HepG2 (cell line): ENCODE measurements around the gene PLEKHG2. TPM values are rescaled to one million over a fixed set of nuclear protein-coding genes. Genes with fewer than 3 reads are reported as not detected.

Experiments used
- AKAP8 ChIP-seq: sonication (generic); formaldehyde crosslinking; IDR thresholded peaks from 2 replicates; pipeline ENCODE4 v1.5.1; 2020; ENCODE audit warnings: mild to moderate bottlenecking, missing genetic modification reagents
- NRL ChIP-seq: sonication (generic); formaldehyde crosslinking; IDR thresholded peaks from 2 replicates; pipeline ENCODE4 v1.5.0; 2020; ENCODE audit warnings: missing genetic modification reagents, mild to moderate bottlenecking, moderate library complexity, borderline replicate concordance
- RBFOX2 ChIP-seq: fragments of 200-400 bp; formaldehyde crosslinking; IDR thresholded peaks from 2 replicates; pipeline ENCODE4 v1.6.1; 2017; ENCODE audit warnings: low read depth, mild to moderate bottlenecking, low read length
- SMAD1 ChIP-seq: sonication (generic); formaldehyde crosslinking; IDR thresholded peaks from 2 replicates; pipeline ENCODE4 v1.4.0; 2020; ENCODE audit warnings: missing genetic modification reagents, low read depth, mild to moderate bottlenecking, borderline replicate concordance
- ZNF550 ChIP-seq: sonication (generic); formaldehyde crosslinking; IDR thresholded peaks from 2 replicates; pipeline ENCODE4 v1.4.0; 2020; ENCODE audit warnings: mild to moderate bottlenecking, missing genetic modification reagents, borderline replicate concordance
- polyA plus RNA-seq, 8 experiments: library from polyadenylated mRNA; depleted of rRNA in 3 of 8; stranded (reverse) in 7 of 8; unstranded in 1 of 8; fragments of >200 nt; fragmentation: Illumina TruSeq in 4 of 8; extraction: Trizol in 4 of 8; gene quantifications; 2 replicates each; pipeline versions ENCODE4 v1.2.1 to v1.2.3, GENCODE V29; 2011 to 2016; ENCODE audit warnings: low read depth in 4 of 8, missing spikeins in 1 of 8, mixed read lengths in 1 of 8; ENCODE audit not compliant: insufficient read depth in 1 of 8
- total RNA-seq, 5 experiments: library from RNA; depleted of rRNA; stranded (reverse); fragments of >200 nt; fragmentation: Illumina TruSeq; extraction: Trizol; gene quantifications; 2 replicates each; pipeline ENCODE4 v1.2.3, GENCODE V29; 2016; ENCODE audit warnings: low read depth in 1 of 5
- TF ChIP-seq, protein P1 (sequence below), 2 experiments: sonication (generic) in 1 of 2; formaldehyde crosslinking in 1 of 2; IDR thresholded peaks; 2 replicates each; pipeline versions ENCODE4 v1.6.1 to v1.9.0; 2014 to 2022; ENCODE audit warnings: antibody characterized with exemption in 1 of 2, borderline replicate concordance in 1 of 2, inconsistent platforms in 1 of 2, low read depth in 1 of 2, missing genetic modification reagents in 1 of 2
- TF ChIP-seq, protein P2 (sequence below): sonication (generic); formaldehyde crosslinking; IDR thresholded peaks from 2 replicates; pipeline ENCODE4 v1.4.0; 2020; ENCODE audit warnings: missing genetic modification reagents, borderline replicate concordance
- TF ChIP-seq, protein P3 (sequence below): IDR thresholded peaks from 2 replicates; pipeline ENCODE4 v1.6.1; 2016; ENCODE audit warnings: mild to moderate bottlenecking
- TF ChIP-seq, protein P4 (sequence below): sonication (generic); formaldehyde crosslinking; IDR thresholded peaks from 2 replicates; pipeline ENCODE4 v1.4.0; 2020; ENCODE audit warnings: mild to moderate bottlenecking, missing genetic modification reagents
- TF ChIP-seq, protein P5 (sequence below): sonication (generic); formaldehyde crosslinking; IDR thresholded peaks from 2 replicates; pipeline ENCODE4; 2020; ENCODE audit warnings: missing genetic modification reagents, mild to moderate bottlenecking, borderline replicate concordance
- TF ChIP-seq, protein P6 (sequence below): sonication (generic); formaldehyde crosslinking; IDR thresholded peaks from 2 replicates; pipeline ENCODE4 v1.5.0; 2020; ENCODE audit warnings: missing genetic modification reagents

Gene PLEKHG2
- total and polyA plus RNA-seq, 2 of the 13 experiments (the other 11 are each of a cell fraction or from before 2014, with no cell fraction given), result 3.6 to 6.8 TPM

DNA sequence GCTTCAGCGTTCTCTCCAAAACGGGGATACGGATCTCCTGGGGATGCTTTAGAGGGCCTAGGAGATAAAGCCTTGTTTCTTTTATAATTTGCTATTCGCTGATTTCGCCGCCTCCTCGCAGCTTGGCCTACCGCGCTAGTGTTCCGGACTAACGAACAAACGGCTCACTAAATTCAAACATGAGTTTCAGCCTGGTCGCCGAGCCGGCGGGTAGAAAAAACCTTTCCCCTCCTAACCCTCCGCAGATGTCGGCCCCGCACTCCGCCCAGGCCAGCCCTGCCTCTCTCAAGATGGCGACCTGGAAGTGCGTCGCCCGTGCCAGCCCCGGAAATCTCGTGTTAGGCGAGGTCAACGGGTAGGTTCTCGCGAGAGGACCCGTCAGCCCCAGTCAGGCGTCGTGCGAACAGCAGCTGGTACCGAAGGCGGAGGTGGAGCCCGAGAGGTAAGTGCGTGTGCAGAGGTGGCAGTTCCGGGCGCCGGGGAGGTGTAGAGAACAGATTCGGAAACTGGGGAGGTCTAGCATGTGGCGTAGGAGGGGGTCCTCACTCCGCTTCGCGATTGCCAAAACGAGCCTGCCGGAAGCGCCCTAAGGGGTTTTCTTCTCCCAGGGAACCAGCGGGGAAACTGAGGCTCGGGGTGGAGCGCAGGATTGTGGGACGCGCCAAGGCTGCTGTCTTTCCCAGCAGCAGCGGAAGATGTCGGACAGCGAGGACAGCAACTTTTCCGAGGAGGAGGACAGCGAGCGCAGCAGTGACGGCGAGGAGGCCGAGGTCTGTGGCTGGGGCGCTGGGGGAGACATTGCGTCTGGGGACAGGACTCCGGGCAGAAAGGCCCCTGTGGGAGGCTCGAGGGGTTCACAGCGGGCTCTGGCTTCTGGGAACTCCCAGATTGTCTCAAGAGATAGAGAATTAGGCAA, 33.0 kb downstream of the PLEKHG2 start, which contains the start of gene SUPT5H (continued):
- TF ChIP-seq, protein P1, sequence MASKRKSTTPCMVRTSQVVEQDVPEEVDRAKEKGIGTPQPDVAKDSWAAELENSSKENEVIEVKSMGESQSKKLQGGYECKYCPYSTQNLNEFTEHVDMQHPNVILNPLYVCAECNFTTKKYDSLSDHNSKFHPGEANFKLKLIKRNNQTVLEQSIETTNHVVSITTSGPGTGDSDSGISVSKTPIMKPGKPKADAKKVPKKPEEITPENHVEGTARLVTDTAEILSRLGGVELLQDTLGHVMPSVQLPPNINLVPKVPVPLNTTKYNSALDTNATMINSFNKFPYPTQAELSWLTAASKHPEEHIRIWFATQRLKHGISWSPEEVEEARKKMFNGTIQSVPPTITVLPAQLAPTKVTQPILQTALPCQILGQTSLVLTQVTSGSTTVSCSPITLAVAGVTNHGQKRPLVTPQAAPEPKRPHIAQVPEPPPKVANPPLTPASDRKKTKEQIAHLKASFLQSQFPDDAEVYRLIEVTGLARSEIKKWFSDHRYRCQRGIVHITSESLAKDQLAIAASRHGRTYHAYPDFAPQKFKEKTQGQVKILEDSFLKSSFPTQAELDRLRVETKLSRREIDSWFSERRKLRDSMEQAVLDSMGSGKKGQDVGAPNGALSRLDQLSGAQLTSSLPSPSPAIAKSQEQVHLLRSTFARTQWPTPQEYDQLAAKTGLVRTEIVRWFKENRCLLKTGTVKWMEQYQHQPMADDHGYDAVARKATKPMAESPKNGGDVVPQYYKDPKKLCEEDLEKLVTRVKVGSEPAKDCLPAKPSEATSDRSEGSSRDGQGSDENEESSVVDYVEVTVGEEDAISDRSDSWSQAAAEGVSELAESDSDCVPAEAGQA (IDR thresholded peaks at IDR 0.05; ENCODE audit: low read depth), result peak; percentile 93
- TF ChIP-seq, protein P1 (CRISPR knock-in tag; IDR thresholded peaks at IDR 0.05; ENCODE audit: borderline replicate concordance), result no peak
- TF ChIP-seq NRL (CRISPR knock-in tag), result peak; percentile 89
- TF ChIP-seq, protein P2, sequence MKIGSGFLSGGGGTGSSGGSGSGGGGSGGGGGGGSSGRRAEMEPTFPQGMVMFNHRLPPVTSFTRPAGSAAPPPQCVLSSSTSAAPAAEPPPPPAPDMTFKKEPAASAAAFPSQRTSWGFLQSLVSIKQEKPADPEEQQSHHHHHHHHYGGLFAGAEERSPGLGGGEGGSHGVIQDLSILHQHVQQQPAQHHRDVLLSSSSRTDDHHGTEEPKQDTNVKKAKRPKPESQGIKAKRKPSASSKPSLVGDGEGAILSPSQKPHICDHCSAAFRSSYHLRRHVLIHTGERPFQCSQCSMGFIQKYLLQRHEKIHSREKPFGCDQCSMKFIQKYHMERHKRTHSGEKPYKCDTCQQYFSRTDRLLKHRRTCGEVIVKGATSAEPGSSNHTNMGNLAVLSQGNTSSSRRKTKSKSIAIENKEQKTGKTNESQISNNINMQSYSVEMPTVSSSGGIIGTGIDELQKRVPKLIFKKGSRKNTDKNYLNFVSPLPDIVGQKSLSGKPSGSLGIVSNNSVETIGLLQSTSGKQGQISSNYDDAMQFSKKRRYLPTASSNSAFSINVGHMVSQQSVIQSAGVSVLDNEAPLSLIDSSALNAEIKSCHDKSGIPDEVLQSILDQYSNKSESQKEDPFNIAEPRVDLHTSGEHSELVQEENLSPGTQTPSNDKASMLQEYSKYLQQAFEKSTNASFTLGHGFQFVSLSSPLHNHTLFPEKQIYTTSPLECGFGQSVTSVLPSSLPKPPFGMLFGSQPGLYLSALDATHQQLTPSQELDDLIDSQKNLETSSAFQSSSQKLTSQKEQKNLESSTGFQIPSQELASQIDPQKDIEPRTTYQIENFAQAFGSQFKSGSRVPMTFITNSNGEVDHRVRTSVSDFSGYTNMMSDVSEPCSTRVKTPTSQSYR (CRISPR knock-in tag), result 0 out of 2 replicates have a peak, but pooled peaks have one; percentile 35
- TF ChIP-seq RBFOX2, result peak; percentile 92
- no peak for TF ChIP-seq ZNF550 (CRISPR knock-in tag)
- TF ChIP-seq, protein P3, sequence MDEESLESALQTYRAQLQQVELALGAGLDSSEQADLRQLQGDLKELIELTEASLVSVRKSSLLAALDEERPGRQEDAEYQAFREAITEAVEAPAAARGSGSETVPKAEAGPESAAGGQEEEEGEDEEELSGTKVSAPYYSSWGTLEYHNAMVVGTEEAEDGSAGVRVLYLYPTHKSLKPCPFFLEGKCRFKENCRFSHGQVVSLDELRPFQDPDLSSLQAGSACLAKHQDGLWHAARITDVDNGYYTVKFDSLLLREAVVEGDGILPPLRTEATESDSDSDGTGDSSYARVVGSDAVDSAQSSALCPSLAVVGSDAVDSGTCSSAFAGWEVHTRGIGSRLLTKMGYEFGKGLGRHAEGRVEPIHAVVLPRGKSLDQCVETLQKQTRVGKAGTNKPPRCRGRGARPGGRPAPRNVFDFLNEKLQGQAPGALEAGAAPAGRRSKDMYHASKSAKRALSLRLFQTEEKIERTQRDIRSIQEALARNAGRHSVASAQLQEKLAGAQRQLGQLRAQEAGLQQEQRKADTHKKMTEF, result peak; percentile 92
- TF ChIP-seq, protein P4, sequence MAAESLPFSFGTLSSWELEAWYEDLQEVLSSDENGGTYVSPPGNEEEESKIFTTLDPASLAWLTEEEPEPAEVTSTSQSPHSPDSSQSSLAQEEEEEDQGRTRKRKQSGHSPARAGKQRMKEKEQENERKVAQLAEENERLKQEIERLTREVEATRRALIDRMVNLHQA (CRISPR knock-in tag), result no peak
- TF ChIP-seq AKAP8, result 0 out of 2 replicates have a peak, but pooled peaks have one; percentile 66
- TF ChIP-seq, protein P5, sequence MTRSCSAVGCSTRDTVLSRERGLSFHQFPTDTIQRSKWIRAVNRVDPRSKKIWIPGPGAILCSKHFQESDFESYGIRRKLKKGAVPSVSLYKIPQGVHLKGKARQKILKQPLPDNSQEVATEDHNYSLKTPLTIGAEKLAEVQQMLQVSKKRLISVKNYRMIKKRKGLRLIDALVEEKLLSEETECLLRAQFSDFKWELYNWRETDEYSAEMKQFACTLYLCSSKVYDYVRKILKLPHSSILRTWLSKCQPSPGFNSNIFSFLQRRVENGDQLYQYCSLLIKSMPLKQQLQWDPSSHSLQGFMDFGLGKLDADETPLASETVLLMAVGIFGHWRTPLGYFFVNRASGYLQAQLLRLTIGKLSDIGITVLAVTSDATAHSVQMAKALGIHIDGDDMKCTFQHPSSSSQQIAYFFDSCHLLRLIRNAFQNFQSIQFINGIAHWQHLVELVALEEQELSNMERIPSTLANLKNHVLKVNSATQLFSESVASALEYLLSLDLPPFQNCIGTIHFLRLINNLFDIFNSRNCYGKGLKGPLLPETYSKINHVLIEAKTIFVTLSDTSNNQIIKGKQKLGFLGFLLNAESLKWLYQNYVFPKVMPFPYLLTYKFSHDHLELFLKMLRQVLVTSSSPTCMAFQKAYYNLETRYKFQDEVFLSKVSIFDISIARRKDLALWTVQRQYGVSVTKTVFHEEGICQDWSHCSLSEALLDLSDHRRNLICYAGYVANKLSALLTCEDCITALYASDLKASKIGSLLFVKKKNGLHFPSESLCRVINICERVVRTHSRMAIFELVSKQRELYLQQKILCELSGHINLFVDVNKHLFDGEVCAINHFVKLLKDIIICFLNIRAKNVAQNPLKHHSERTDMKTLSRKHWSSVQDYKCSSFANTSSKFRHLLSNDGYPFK (CRISPR knock-in tag), result peak; percentile 100
- no peak for TF ChIP-seq SMAD1
- TF ChIP-seq, protein P6, sequence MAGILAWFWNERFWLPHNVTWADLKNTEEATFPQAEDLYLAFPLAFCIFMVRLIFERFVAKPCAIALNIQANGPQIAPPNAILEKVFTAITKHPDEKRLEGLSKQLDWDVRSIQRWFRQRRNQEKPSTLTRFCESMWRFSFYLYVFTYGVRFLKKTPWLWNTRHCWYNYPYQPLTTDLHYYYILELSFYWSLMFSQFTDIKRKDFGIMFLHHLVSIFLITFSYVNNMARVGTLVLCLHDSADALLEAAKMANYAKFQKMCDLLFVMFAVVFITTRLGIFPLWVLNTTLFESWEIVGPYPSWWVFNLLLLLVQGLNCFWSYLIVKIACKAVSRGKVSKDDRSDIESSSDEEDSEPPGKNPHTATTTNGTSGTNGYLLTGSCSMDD (CRISPR knock-in tag), result no peak
